ENCODE results near the gene GAMT. TPM values are rescaled to one million over a fixed set of nuclear protein-coding genes. Genes with fewer than 3 reads are reported as not detected.
A peak's percentile ranks its signal among the peaks of the same experiment; 100 is the strongest.
"Not testable (repeated sequence)": the region's sequence is repeated elsewhere in the genome, so short reads cannot be mapped to it uniquely, and the experiment has no call there.

GAMT gene
- polyA plus RNA-seq, 3 donors from 2014 or later: 7.9 to 16.5 (median 10.5) TPM

DNA sequence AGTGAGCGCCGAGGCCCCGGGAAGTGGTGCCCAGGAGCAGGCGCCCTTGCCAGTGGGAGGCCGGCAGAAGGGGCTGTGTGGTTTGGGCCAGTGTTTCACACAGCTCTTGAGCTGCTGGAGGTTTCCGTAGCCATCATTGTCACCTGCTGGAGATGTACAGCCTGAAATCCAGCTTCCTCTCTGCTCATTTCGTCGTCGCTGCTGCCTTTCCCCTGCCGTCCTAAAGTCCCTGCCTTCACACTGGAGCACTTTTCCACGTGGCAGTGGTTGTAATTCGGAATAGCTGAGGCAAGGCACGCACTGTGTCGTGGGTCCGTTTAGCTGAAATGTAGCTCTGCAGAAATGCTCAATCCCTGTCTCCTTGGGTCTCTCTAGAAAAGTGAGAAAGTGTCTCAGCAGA is 19.2 kb upstream of the GAMT start:
- Mint-ChIP-seq H3K9me3 (no peaks in the 10 kb centered on the region), H3K27ac (no peak overlapping the region), H3K4me1 (peaks cover 27 to 42% of the 10 kb centered on the region in 2 donors), H3K36me3 (peaks cover 3 to 28% (median 14%) of the 10 kb centered on the region in 3 donors), H3K4me3 (no peak overlapping the region), H3K27me3 (ENCODE audit: low read depth in 3 of 3) (peaks cover 3 to 6% (median 4%) of the 10 kb centered on the region in 3 donors)
- no peak for DNase-seq

DNA sequence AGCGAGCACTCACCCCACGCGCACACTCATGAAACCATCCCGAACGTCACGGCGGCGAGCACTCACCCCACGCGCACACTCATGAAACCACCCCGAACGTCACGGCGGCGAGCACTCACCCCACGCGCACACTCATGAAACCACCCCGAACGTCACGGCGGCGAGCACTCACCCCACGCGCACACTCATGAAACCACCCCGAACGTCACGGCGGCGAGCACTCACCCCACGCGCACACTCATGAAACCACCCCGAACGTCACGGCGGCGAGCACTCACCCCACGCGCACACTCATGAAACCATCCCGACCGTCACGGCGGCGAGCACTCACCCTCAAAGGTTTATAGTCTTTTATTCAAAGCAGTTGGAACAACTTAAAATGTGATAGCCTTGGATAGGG is 18.7 kb upstream of the GAMT start:
- not testable (repeated sequence) for H3K27ac Mint-ChIP-seq, DNase-seq, H3K9me3 Mint-ChIP-seq, H3K4me3 Mint-ChIP-seq
- Mint-ChIP-seq H3K27me3 (ENCODE audit: low read depth in 3 of 3) (peaks cover 4 to 11% (median 6%) of the 10 kb centered on the region in 3 donors), H3K4me1 (peaks cover 31 to 47% of the 10 kb centered on the region in 2 donors), H3K36me3 (peaks cover 3 to 27% (median 14%) of the 10 kb centered on the region in 3 donors)

- peak overlapping the region in 1 of 6 donors; percentile 80 for H3K27ac Mint-ChIP-seq
- no peak overlapping the region for H3K4me3 Mint-ChIP-seq
- peaks cover 3 to 24% (median 14%) of the 10 kb centered on the region in 3 donors for H3K36me3 Mint-ChIP-seq
- H3K9me3 Mint-ChIP-seq: no peaks in the 10 kb centered on the region
- H3K27me3 Mint-ChIP-seq (ENCODE audit: low read depth in 3 of 3): peaks cover 4 to 12% (median 9%) of the 10 kb centered on the region in 3 donors
- H3K4me1 Mint-ChIP-seq: peaks cover 36 to 52% of the 10 kb centered on the region in 2 donors
- DNase-seq: no peak
Observed at GRCh38 chr19:1418951-1419738, 17.8 kb upstream of the GAMT start.

- no peak for DNase-seq
- Mint-ChIP-seq H3K27ac (peak overlapping the region in 1 of 6 donors; percentile 28), H3K4me1 (peaks cover 44 to 58% of the 10 kb centered on the region in 2 donors), H3K4me3 (no peak overlapping the region), H3K27me3 (ENCODE audit: low read depth in 3 of 3) (peaks cover 4 to 14% (median 9%) of the 10 kb centered on the region in 3 donors), H3K36me3 (peaks cover 3 to 23% (median 13%) of the 10 kb centered on the region in 3 donors), H3K9me3 (no peaks in the 10 kb centered on the region)
Observed at GRCh38 chr19:1418496-1418775, 17.1 kb upstream of the GAMT start.

DNA sequence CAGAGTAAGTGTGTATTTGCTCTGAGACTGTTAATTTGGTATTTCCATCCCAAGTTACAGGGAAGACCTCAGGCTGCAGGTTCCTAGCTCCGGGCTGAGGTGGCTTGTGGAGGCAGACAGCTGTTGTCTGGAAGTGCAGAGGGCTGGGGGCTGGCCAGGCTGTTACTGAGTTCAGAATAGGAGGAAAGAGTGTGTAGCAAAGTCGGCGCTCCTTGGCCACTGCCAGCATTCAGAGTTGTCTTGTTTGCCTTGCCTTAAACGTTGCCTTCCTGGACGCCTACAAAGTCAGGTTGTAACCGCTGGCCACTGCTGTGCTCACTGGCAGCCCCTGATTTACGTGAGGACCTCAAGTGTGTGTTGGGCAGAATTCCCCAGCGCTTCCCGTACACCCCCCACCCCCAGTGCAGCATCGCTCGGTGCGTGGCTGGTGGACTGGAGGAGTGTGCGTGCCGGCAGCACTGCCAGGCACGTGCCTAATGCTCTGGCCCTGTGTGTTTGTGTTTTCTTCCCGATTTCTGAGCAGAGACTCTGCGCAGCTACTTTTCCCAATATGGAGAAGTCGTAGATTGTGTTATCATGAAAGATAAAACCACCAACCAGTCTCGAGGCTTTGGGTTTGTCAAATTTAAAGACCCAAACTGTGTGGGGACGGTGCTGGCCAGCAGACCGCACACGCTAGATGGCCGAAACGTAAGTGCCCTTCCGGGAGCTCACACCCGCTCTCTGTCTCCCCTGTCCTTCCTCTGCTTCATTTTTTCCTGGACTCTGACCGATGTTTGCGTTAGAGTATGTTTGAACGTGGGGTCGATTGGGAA is 16.5 kb upstream of the GAMT start:
- H3K9me3 Mint-ChIP-seq: no peaks in the 10 kb centered on the region
- H3K27me3 Mint-ChIP-seq (ENCODE audit: low read depth in 3 of 3): peaks cover 2 to 17% (median 9%) of the 10 kb centered on the region in 3 donors
- no peak for DNase-seq
- H3K27ac Mint-ChIP-seq: peak overlapping the region in 1 of 6 donors; percentile 58
- H3K36me3 Mint-ChIP-seq: peaks cover 0 to 18% (median 9%) of the 10 kb centered on the region in 3 donors
- peaks cover 49 to 60% of the 10 kb centered on the region in 2 donors for H3K4me1 Mint-ChIP-seq
- no peak overlapping the region for H3K4me3 Mint-ChIP-seq

DNA sequence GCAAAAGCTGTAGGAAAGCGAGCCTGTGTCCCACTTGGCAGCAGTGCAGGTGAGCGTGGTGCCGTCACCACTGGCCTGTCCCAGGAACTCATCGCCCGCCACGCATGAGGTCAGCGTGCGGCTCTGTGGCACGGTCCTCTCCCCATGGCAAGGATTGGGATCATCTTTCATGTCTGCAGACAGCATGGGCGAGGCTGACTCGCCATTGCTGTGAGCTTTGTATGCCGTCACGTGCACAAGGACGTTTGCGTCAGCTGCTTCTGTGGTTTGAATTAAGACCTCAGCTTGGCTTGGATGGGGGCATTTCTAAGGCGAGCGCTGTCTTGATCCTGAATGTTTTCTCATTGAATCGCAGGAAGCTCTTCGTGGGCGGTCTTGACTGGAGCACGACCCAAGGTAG is 15.8 kb upstream of the GAMT start:
- Mint-ChIP-seq H3K4me1 (peaks cover 56 to 66% of the 10 kb centered on the region in 2 donors), H3K36me3 (peaks cover 0 to 13% (median 9%) of the 10 kb centered on the region in 3 donors), H3K27me3 (ENCODE audit: low read depth in 3 of 3) (peaks cover 2 to 21% (median 9%) of the 10 kb centered on the region in 3 donors), H3K9me3 (no peaks in the 10 kb centered on the region), H3K4me3 (no peak overlapping the region), H3K27ac (peak overlapping the region in 2 of 6 donors; percentile 10 to 35)
- DNase-seq: no peak

- DNase-seq: no peak
- H3K4me1 Mint-ChIP-seq: peaks cover 66 to 75% of the 10 kb centered on the region in 2 donors
- no peaks in the 10 kb centered on the region for H3K9me3 Mint-ChIP-seq
- H3K4me3 Mint-ChIP-seq: peak overlapping the region in 2 of 5 donors; percentile 3 to 62
- peaks cover 0 to 13% (median 9%) of the 10 kb centered on the region in 3 donors for H3K36me3 Mint-ChIP-seq
- peak overlapping the region; percentile 57 to 78 (median 66) for H3K27ac Mint-ChIP-seq
- peaks cover 2 to 25% (median 12%) of the 10 kb centered on the region in 3 donors for H3K27me3 Mint-ChIP-seq (ENCODE audit: low read depth in 3 of 3)
Observed at GRCh38 chr19:1416014-1416841, 14.9 kb upstream of the GAMT start.

- peaks cover 88 to 91% of the 10 kb centered on the region in 2 donors for H3K4me1 Mint-ChIP-seq
- H3K4me3 Mint-ChIP-seq: peak overlapping the region; percentile 30 to 96 (median 89)
- H3K27me3 Mint-ChIP-seq (ENCODE audit: low read depth in 3 of 3): peaks cover 8 to 35% (median 20%) of the 10 kb centered on the region in 3 donors
- H3K27ac Mint-ChIP-seq: peak overlapping the region; percentile 71 to 96 (median 82)
- DNase-seq: peak in 2 of 3 donors; percentile 30 to 32
- peaks cover 0 to 4% (median 0%) of the 10 kb centered on the region in 3 donors for H3K36me3 Mint-ChIP-seq
- no peaks in the 10 kb centered on the region for H3K9me3 Mint-ChIP-seq
Observed at GRCh38 chr19:1412995-1413800, 11.9 kb upstream of the GAMT start.

GRCh38 chr19:1412323-1412923 is 11.1 kb upstream of the GAMT start:
- peaks cover 83% of the 10 kb centered on the region in 2 donors for H3K4me1 Mint-ChIP-seq
- peak overlapping the region; percentile 89 to 98 (median 94) for H3K27ac Mint-ChIP-seq
- H3K9me3 Mint-ChIP-seq: no peaks in the 10 kb centered on the region
- H3K36me3 Mint-ChIP-seq: peaks cover 0 to 4% (median 0%) of the 10 kb centered on the region in 3 donors
- H3K4me3 Mint-ChIP-seq: peak overlapping the region; percentile 89 to 96 (median 95)
- peaks cover 8 to 34% (median 20%) of the 10 kb centered on the region in 3 donors for H3K27me3 Mint-ChIP-seq (ENCODE audit: low read depth in 3 of 3)
- DNase-seq: no peak

DNA sequence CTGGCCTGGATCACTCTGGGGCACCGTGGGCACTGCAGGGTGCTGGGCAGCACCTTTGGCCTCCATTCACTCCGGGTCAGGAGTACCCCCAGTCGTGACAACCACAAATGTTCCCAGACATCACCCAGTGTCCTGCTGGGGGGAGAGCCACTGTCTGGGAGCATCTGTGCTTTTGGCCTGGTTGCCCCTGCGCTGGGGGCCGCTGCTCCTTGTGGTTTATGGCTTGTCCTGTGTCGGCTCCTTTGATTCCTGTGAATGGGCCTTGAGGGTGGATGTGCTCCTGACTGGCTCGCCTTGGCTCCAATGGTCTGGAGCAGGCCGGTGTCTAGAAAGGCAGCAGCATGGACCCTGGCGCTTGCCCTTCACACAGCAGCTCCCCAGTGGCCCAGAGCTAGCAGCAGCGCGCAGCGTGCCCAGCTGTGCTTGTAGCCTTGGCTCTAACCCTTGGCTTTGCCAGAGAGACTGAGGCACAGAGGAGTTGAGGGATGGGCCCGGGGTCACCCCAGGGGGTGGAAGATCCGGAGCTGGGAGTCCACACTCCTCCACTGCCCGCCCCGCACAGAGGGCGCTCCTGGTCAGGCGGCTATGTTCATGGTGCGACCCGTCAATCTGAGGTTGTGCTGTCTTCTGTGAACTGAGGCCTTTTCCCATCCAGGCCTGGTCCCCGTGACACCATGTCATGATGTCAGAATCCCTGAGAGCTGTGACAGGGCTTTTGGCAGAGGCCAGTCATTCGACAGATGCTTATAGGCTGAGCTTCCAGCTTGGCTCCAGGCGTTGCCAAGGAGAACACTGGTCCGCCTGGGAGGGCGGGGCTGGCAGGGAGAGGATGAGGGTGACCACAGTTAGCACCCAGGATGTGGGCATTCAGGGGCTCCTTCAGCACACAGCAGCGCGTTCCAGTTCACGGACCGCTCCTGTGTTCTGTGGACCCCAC is 10.2 kb upstream of the GAMT start:
- H3K27me3 Mint-ChIP-seq (ENCODE audit: low read depth in 3 of 3): peaks cover 11 to 40% (median 20%) of the 10 kb centered on the region in 3 donors
- peaks cover 0 to 4% (median 0%) of the 10 kb centered on the region in 3 donors for H3K36me3 Mint-ChIP-seq
- peak overlapping the region; percentile 89 to 96 (median 95) for H3K4me3 Mint-ChIP-seq
- peaks cover 77 to 79% of the 10 kb centered on the region in 2 donors for H3K4me1 Mint-ChIP-seq
- peak overlapping the region; percentile 96 to 98 (median 97) for H3K27ac Mint-ChIP-seq
- no peaks in the 10 kb centered on the region for H3K9me3 Mint-ChIP-seq
- peak; percentile 67 to 76 (median 68) for DNase-seq

DNA sequence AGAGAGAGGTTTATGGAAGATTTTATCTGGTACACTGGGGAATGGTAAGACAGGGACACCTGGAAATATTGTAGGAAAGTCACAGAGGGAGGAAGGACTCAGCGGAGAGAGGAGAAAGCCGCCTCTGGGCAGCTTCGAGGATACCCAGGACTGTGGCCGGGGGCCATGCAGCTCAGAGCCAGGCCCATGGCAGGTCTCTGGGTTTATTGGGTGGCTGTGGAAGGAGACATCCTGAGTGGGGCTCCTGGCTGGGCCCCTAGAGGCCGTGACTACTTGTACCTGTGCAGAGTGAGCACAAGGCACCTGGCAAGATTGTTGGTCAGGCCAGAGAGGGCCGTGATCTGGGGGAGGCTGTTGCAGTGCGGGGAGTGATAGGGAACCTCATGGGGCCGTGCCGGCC is 9.4 kb upstream of the GAMT start:
- peaks cover 74% of the 10 kb centered on the region in 2 donors for H3K4me1 Mint-ChIP-seq

More for the DNA sequence above, 9.4 kb upstream of the GAMT start:
- Mint-ChIP-seq H3K4me3 (peak overlapping the region; percentile 89 to 96 (median 95)), H3K27ac (peak overlapping the region; percentile 96 to 98 (median 97)), H3K27me3 (ENCODE audit: low read depth in 3 of 3) (peaks cover 12 to 41% (median 17%) of the 10 kb centered on the region in 3 donors), H3K9me3 (no peaks in the 10 kb centered on the region), H3K36me3 (peaks cover 0 to 4% (median 0%) of the 10 kb centered on the region in 3 donors)
- DNase-seq: no peak

All from immature natural killer cell (primary cell).